Astrocyte of the cerebellum (primary cell): ENCODE measurements around the gene CAMSAP2.

Source experiments
- DNase-seq: peaks from one replicate; pipeline ENCODE4 v3.0.0-alpha.2; 2011; ENCODE audit warnings: low read depth
- H3K4me3 ChIP-seq: 2 replicates; pipeline ENCODE4 v1.5.1; 2011; ENCODE audit warnings: mild to moderate bottlenecking, low read depth, low read length, moderate library complexity
- in situ Hi-C: cut with HindIII; loops from 2 replicates; pipeline ENCODE4 v1.10.0; 2017; ENCODE audit warnings: low sequenced_read_pairs
- TF ChIP-seq, protein P1 (sequence below): IDR thresholded peaks from 2 replicates; pipeline ENCODE4 v1.5.1; 2012; ENCODE audit warnings: low read length, low read depth, moderate library complexity, mild to moderate bottlenecking; ENCODE audit errors: missing control alignments

Gene CAMSAP2

DNA sequence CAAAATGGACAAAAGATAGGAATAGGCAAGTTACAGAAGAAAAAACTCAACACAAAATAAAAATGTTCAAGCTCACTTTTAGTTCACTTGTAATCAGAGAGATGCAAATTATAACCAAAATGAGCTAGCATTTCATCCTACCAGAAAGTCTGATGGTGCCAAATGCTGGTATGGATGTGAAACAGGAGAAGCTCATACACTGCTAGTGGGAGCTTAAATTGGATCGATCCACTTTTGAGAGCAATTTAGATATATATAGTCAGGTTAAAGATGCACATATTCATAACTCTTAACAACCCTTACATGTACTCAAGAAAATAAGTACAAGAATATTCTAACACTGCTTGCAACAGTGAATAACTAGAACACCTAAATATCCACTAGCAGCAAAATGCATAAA lies 18.5 kb upstream of the CAMSAP2 start:
- no peak overlapping the region for H3K4me3 ChIP-seq
- TF ChIP-seq, protein P1, sequence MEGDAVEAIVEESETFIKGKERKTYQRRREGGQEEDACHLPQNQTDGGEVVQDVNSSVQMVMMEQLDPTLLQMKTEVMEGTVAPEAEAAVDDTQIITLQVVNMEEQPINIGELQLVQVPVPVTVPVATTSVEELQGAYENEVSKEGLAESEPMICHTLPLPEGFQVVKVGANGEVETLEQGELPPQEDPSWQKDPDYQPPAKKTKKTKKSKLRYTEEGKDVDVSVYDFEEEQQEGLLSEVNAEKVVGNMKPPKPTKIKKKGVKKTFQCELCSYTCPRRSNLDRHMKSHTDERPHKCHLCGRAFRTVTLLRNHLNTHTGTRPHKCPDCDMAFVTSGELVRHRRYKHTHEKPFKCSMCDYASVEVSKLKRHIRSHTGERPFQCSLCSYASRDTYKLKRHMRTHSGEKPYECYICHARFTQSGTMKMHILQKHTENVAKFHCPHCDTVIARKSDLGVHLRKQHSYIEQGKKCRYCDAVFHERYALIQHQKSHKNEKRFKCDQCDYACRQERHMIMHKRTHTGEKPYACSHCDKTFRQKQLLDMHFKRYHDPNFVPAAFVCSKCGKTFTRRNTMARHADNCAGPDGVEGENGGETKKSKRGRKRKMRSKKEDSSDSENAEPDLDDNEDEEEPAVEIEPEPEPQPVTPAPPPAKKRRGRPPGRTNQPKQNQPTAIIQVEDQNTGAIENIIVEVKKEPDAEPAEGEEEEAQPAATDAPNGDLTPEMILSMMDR = no peak
- no peak for DNase-seq
- in situ Hi-C loops = no loop called here

DNA sequence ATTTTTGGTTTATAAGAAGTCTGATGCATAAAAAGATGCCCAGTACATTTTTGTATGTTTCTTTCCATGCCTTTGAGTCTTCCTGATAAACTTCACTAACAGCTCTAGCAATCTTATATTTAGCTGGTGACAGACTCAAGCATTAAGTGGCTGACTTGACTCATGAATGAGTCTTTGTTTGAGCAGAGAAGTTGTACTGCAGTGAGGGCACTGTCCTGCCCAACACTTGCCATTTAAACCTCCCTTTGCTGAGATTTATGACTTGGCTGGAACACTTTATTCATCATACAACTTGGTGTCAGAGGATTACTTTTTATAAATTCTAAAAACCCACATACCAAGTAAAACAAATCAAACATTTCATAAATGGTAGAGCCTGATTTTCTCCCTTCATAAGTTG lies 14.6 kb upstream of the CAMSAP2 start:
- in situ Hi-C loops = no loop called here

DNA sequence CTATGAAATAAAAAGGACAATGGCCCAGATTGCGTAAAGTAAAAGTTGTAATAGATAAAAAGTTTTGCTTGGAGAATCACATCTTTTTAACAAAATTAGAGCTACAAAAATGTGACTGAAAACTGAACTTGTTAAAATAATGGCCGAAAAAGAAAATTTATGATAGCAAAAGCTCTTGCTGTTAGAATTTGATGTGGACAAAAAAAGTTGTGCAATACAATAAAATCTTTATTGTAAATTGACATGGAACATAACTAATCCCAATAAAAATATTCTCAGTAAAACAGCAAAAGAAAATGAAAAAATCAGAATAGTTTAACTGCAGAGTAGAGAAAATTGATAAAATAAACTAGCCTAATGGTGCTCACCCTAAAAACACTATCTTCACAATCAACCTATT lies 11.4 kb upstream of the CAMSAP2 start:
- no peak for DNase-seq
- TF ChIP-seq, protein P1 = no peak
- no peak overlapping the region for H3K4me3 ChIP-seq
- in situ Hi-C loops = no loop called here

More for the DNA sequence above, 14.6 kb upstream of the CAMSAP2 start:
- TF ChIP-seq, protein P1 = no peak
- H3K4me3 ChIP-seq = no peak overlapping the region
- DNase-seq = no peak

DNA sequence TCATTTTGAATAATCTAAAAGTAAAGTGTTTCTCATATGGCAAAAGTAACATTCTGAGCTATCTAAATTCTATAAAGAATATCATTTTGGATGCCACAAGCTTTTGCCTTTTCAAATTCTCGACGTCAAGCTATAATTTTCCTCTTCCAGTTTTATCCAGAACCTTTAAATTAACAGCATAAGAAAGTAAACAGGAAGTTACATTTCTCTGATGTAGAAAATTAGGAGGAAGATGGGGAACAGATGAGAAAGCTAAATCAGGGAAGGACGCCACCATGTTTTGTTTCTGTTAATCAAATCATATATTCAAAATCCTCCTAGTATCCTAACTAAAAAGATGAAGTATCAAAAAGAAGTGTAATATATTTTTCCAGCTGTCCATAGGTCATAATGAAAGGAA lies 8.8 kb upstream of the CAMSAP2 start:
- no peak for DNase-seq
- in situ Hi-C loops = no loop called here
- TF ChIP-seq, protein P1 = no peak
- H3K4me3 ChIP-seq = no peak overlapping the region

DNA sequence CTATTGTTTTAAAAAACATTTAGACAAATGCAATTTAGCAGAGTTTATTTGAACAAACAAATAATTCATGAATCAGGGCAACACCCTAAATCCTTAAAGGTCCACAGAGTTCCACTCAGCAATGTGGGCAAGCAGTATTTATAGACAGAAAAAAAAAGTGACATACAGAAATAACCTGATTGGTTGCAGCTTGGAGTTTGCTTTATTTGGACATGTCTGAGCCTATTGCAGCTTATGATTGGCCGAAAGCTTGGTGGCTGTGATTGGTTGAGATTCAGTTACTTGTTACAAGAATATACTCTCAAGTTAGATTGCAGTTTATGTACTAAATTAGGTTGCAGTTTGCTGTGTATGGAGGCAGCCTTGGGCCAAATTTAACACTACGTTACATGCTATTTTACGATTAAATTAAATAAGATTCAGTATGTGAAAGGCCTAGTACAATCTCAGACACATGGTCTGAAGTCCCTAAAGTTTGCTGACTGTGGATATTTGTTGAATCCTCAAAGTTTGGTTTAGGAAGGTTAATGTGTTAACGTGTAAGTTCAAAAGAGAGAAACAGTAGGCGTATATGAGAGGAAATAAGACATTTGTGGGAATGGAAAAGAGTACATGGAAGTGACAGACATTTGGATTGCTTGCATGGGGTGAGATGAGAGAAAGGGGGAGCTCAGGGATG lies 6.9 kb upstream of the CAMSAP2 start:
- TF ChIP-seq, protein P1 = no peak
- in situ Hi-C loops = no loop called here
- no peak overlapping the region for H3K4me3 ChIP-seq
- no peak for DNase-seq

DNA sequence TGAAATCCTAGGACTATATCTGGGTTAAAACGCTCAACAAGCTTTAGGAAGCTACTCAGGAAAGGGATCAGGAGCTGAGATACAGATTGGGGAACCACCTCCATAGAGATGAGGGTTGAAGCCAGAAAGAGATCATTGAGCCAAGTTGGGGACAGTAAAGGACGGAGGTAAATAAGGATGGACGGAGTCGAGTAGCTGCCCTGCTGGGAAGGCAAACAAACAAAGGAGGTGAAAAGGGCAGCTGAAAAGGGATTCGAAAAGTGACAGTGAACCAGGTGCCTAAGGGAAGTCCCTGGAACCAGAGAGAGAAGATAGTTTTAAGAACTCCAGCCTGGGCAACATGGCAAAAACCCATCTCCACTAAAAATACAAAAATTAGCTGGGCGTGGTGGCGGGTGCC lies 6.3 kb upstream of the CAMSAP2 start:
- TF ChIP-seq, protein P1 = no peak
- no peak for DNase-seq
- in situ Hi-C loops = no loop called here
- no peak overlapping the region for H3K4me3 ChIP-seq
